Gastroesophageal sphincter (tissue), 3 donors: ENCODE data around the gene KIF12.

Experiments used
- CTCF ChIP-seq, 4 experiments: fragments of 200-600 bp in 2 of 4; fragments of 450-650 bp in 2 of 4; sonication (generic) in 1 of 4; IDR thresholded peaks; one replicate each; pipeline ENCODE4 v1.5.1; 2017 to 2019; ENCODE audit warnings: antibody characterized with exemption in 4 of 4, mild to moderate bottlenecking in 2 of 4, moderate library complexity in 2 of 4
- EP300 ChIP-seq: sonication (generic); formaldehyde crosslinking; IDR thresholded peaks from one replicate; pipeline ENCODE4 v1.6.1; 2017; ENCODE audit warnings: antibody characterized with exemption, mild to moderate bottlenecking
- POLR2A ChIP-seq, 2 donors: fragments of 450-650 bp; IDR thresholded peaks; one replicate each; pipeline ENCODE4 v1.6.1; 2017; ENCODE audit warnings: antibody characterized with exemption in 2 of 2, mild to moderate bottlenecking in 2 of 2, moderate library complexity in 1 of 2

DNA sequence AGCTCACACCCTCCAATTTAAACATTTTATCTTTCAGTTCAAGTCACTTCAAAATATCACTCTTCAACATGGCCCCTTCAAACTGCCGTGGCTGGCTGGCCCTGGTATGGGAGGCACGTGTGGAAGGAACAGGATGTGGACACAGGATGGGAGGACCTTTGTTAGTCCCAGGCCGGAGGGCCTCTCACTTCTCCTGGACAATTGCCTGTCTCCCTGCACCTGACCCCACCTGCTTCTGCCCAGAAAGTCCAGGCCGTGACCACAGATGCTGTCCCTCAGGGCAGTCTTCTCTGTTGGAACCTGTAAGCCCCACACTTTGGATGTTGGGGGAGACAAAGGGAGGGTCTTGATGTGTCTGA is 40.4 kb downstream of the KIF12 start:
- TF ChIP-seq POLR2A (IDR thresholded peaks at IDR 0.05), result no peak
- no peak for TF ChIP-seq CTCF (IDR thresholded peaks at IDR 0.05)
- TF ChIP-seq EP300, result no peak
